Parathyroid adenoma (tissue), 2 donors: ENCODE results near the gene ZSCAN12.
"Not testable (repeated sequence)": the region's sequence is repeated elsewhere in the genome, so short reads cannot be mapped to it uniquely, and the experiment has no call there.

Source experiments
- H2AFZ ChIP-seq: fragments of 300-600 bp; sonication (generic); one replicate; pipeline ENCODE4 v1.7.0; 2017; ENCODE audit warnings: antibody characterized with exemption, mild to moderate bottlenecking
- H3K27ac ChIP-seq: fragments of 300-600 bp; sonication (generic); one replicate; pipeline ENCODE4 v1.7.0; 2017
- H3K27me3 ChIP-seq: fragments of 300-600 bp; sonication (generic); one replicate; pipeline ENCODE4 v1.7.0; 2017; ENCODE audit warnings: low read length; ENCODE audit not compliant: control insufficient read depth, insufficient read depth
- H3K36me3 ChIP-seq: fragments of 300-600 bp; sonication (generic); one replicate; pipeline ENCODE4 v1.7.0; 2017; ENCODE audit warnings: low read length; ENCODE audit not compliant: control insufficient read depth, insufficient read depth
- H3K4me1 ChIP-seq: fragments of 300-600 bp; sonication (generic); one replicate; pipeline ENCODE4 v1.7.0; 2017; ENCODE audit warnings: control low read depth
- H3K4me2 ChIP-seq: fragments of 300-600 bp; sonication (generic); one replicate; pipeline ENCODE4 v1.7.0; 2017; ENCODE audit warnings: low read length
- H3K4me3 ChIP-seq: fragments of 300-600 bp; sonication (generic); one replicate; pipeline ENCODE4 v1.7.0; 2017; ENCODE audit warnings: low read depth, low read length
- H3K79me2 ChIP-seq: fragments of 300-600 bp; sonication (generic); one replicate; pipeline ENCODE4 v1.7.0; 2017; ENCODE audit warnings: control low read depth
- H3K9ac ChIP-seq: fragments of 300-600 bp; sonication (generic); one replicate; pipeline ENCODE4 v1.7.0; 2017; ENCODE audit warnings: mild to moderate bottlenecking
- H3K9me3 ChIP-seq: fragments of 300-600 bp; sonication (generic); one replicate; pipeline ENCODE4 v1.7.0; 2017; ENCODE audit warnings: low read length; ENCODE audit not compliant: control insufficient read depth
- CTCF ChIP-seq: fragments of 300-600 bp; sonication (generic); IDR thresholded peaks from one replicate; pipeline ENCODE4 v1.7.0; 2017; ENCODE audit warnings: antibody characterized with exemption, mild to moderate bottlenecking
- donor health status: primary hyperparathyroidism.

Gene ZSCAN12

GRCh38 chr6:28371706-28372451 is 27.7 kb downstream of the ZSCAN12 start:
- Histone ChIP-seq H3K9me3 (no peaks in the 10 kb centered on the region), H3K4me3 (no peak overlapping the region), H3K79me2 (no peaks in the 10 kb centered on the region), H3K9ac (no peak overlapping the region), H3K4me2 (no peak overlapping the region), H3K36me3 (no peaks in the 10 kb centered on the region), H3K4me1 (no peaks in the 10 kb centered on the region), H3K27ac (no peak overlapping the region), H2AFZ (no peak overlapping the region), H3K27me3 (no peaks in the 10 kb centered on the region)
- TF ChIP-seq CTCF: no peak

GRCh38 chr6:28371280-28371679 is 28.3 kb downstream of the ZSCAN12 start:
- no peak overlapping the region for H2AFZ ChIP-seq
- no peak for TF ChIP-seq CTCF
- H3K4me1 ChIP-seq: no peaks in the 10 kb centered on the region

GRCh38 chr6:28370440-28370839 is 29.1 kb downstream of the ZSCAN12 start:
- Histone ChIP-seq H3K4me2 (no peak overlapping the region), H3K27me3 (no peaks in the 10 kb centered on the region), H3K79me2 (peaks cover 3% of the 10 kb centered on the region), H3K27ac (no peak overlapping the region), H3K9me3 (no peaks in the 10 kb centered on the region), H3K4me3 (no peak overlapping the region), H3K9ac (no peak overlapping the region), H3K36me3 (no peaks in the 10 kb centered on the region), H2AFZ (no peak overlapping the region), H3K4me1 (no peaks in the 10 kb centered on the region)
- TF ChIP-seq CTCF: no peak

More at GRCh38 chr6:28371280-28371679, 28.3 kb downstream of the ZSCAN12 start:
- Histone ChIP-seq H3K4me3 (no peak overlapping the region), H3K36me3 (no peaks in the 10 kb centered on the region), H3K79me2 (no peaks in the 10 kb centered on the region), H3K9me3 (no peaks in the 10 kb centered on the region), H3K9ac (no peak overlapping the region), H3K27ac (no peak overlapping the region), H3K4me2 (no peak overlapping the region), H3K27me3 (no peaks in the 10 kb centered on the region)

- Histone ChIP-seq H3K9me3 (no peaks in the 10 kb centered on the region), H3K4me2 (no peak overlapping the region), H3K36me3 (no peaks in the 10 kb centered on the region), H3K9ac (no peak overlapping the region), H3K27ac (no peak overlapping the region), H2AFZ (no peak overlapping the region), H3K27me3 (no peaks in the 10 kb centered on the region), H3K4me1 (no peaks in the 10 kb centered on the region), H3K4me3 (no peak overlapping the region), H3K79me2 (peaks cover 3% of the 10 kb centered on the region)
- no peak for TF ChIP-seq CTCF
Measured at GRCh38 chr6:28369463-28369862, 30.1 kb downstream of the ZSCAN12 start.

GRCh38 chr6:28368522-28368921 is 31.0 kb downstream of the ZSCAN12 start:
- no peak overlapping the region for H2AFZ ChIP-seq
- H3K4me2 ChIP-seq: no peak overlapping the region
- no peaks in the 10 kb centered on the region for H3K36me3 ChIP-seq
- no peak overlapping the region for H3K9ac ChIP-seq
- H3K79me2 ChIP-seq: peaks cover 6% of the 10 kb centered on the region
- H3K9me3 ChIP-seq: no peaks in the 10 kb centered on the region
- H3K27ac ChIP-seq: no peak overlapping the region
- no peak overlapping the region for H3K4me3 ChIP-seq
- no peaks in the 10 kb centered on the region for H3K27me3 ChIP-seq
- H3K4me1 ChIP-seq: no peaks in the 10 kb centered on the region
- TF ChIP-seq CTCF: no peak

- H3K9me3 ChIP-seq, H3K79me2 ChIP-seq, H3K27ac ChIP-seq, H3K27me3 ChIP-seq, H3K36me3 ChIP-seq, H3K9ac ChIP-seq, H3K4me3 ChIP-seq, H3K4me2 ChIP-seq, H2AFZ ChIP-seq, H3K4me1 ChIP-seq: not testable (repeated sequence)
Measured at GRCh38 chr6:28365590-28365989, 34.0 kb downstream of the ZSCAN12 start.
